ENCODE measurements around the gene NTN1. TPM values are rescaled to one million over a fixed set of nuclear protein-coding genes. Genes with fewer than 3 reads are reported as not detected.
A peak's percentile ranks its signal among the peaks of the same experiment; 100 is the strongest.

Gene NTN1
- total RNA-seq (2012; rRNA removed) (under 0.01 TPM in 1 of 2 replicates, not detected in the other), polyA plus RNA-seq (2012; rRNA removed) (0.07 and 0.11 TPM in 2 replicates), Bru-seq, nascent RNA (percentile 18 among the genes with signal in this experiment), BruChase-seq, experiment 1, labeled RNA remaining after a 6-hour chase (percentile 29 among the genes with signal in this experiment), BruChase-seq, experiment 2, labeled RNA remaining after a 2-hour chase (percentile 27 among the genes with signal in this experiment)
- 0.02 and 0.11 TPM in 2 replicates for polyA plus RNA-seq (2012; cell fraction: cytosol; rRNA removed)
- polyA plus RNA-seq (2012; cell fraction: nucleus; rRNA removed; ENCODE audit: low replicate concordance): 0.08 TPM in 2 replicates
- long read RNA-seq: 0 reads

GRCh38 chr17:9021158-9021991 lies at the start of gene NTN1:
NTN1 (plus strand) TSS chr17:9021510; CDS start chr17:9022374, 864 bp downstream.
- Histone ChIP-seq H3K9me1 (ENCODE audit: insufficient read depth, low read length) (no peaks in the 10 kb centered on the region), H3K9ac (ENCODE audit: low read depth, low read length) (no peak within 1 kb of the TSS), H4K91ac (ENCODE audit: insufficient read depth, low read depth, low read length) (no peak within 1 kb of the TSS), H3K4me1 (ENCODE audit: control insufficient read depth, insufficient read depth, low read length) (no peaks in the 10 kb centered on the region), H3K27me3 (ENCODE audit: control insufficient read depth, insufficient read depth, low read length) (peaks cover 45% of the 10 kb centered on the region), H2BK15ac (ENCODE audit: low read depth, low read length) (no peak within 1 kb of the TSS), H2AFZ (replicated peaks; ENCODE audit: low read length, poor library complexity) (peak within 1 kb of the TSS; percentile 79), H3K36me3 (ENCODE audit: control insufficient read depth, insufficient read depth, low read length) (no peaks in the 10 kb centered on the region), H3K23ac (ENCODE audit: low read depth, low read length) (no peak within 1 kb of the TSS), H2AK9ac (replicated peaks; ENCODE audit: low read depth, low read length, poor library complexity) (peak within 1 kb of the TSS; percentile 55), H3K79me1 (ENCODE audit: low read depth in 1 of 2, low read length in 2 of 2) (no peaks in the 10 kb centered on the region), H4K8ac (ENCODE audit: low read depth in 2 of 2, low read length in 2 of 2) (no peak within 1 kb of the TSS), H2AK5ac (ENCODE audit: low read depth, low read length) (no peak within 1 kb of the TSS), H3K14ac (replicated peaks; ENCODE audit: low read depth, low read length) (no peak within 1 kb of the TSS), H3K18ac (ENCODE audit: low read depth, low read length) (no peak within 1 kb of the TSS), H3K56ac (ENCODE audit: extremely low read depth, insufficient read depth, low read length) (no peak within 1 kb of the TSS), H2BK20ac (ENCODE audit: low read depth, low read length) (no peak within 1 kb of the TSS), H3K9me3 (ENCODE audit: control insufficient read depth, insufficient read depth, low read length) (peaks cover 8% of the 10 kb centered on the region; the same call in 1 of the 2 replicates), H3K4me2 (ENCODE audit: low read depth, low read length) (peak within 1 kb of the TSS; percentile 63; the same call in 1 of the 2 replicates), H2BK120ac (ENCODE audit: low read depth, low read length) (no peak within 1 kb of the TSS), H3K4me3 (ENCODE audit: insufficient read depth, low read depth, low read length) (peak within 1 kb of the TSS; percentile 42), H2BK5ac (ENCODE audit: low read depth, low read length, poor library complexity, severe bottlenecking) (no peak within 1 kb of the TSS), H4K20me1 (ENCODE audit: insufficient read depth, low read length) (no peaks in the 10 kb centered on the region), H3K27ac (ENCODE audit: insufficient read depth, low read length) (no peak within 1 kb of the TSS), H3K4ac (ENCODE audit: low read depth, low read length) (no peak within 1 kb of the TSS), H4K5ac (ENCODE audit: low read depth, low read length) (no peak within 1 kb of the TSS)
- no TSS peak for BruUV-seq (replicated peaks)
- POLR2A ChIA-PET (ENCODE audit: unreplicated experiment): no interaction called here
- CTCF ChIA-PET: interaction anchor here (1.1 kb wide), 1 partner anchor 270 kb away, joined by 4 read pairs; no protein-coding TSS in a partner anchor
- intact Hi-C loops (cut with micrococcal nuclease) (loop anchor here (10.0 kb wide), 1 partner anchor 273 kb away; no protein-coding TSS in a partner anchor), dilution Hi-C loops (cut with HindIII; ENCODE audit: low sequenced_read_pairs, unreplicated experiment) (no loop called here), in situ Hi-C loops (cut with MboI; ENCODE audit: low sequenced_read_pairs) (no loop called here)
- ATAC-seq (ENCODE audit: low read depth): peak; percentile 75
- peak; percentile 13 for DNase-seq
- 2% methylated on average over 37 of the region's 111 CpGs; no CpG with 5 or more reads in 1 of the 2 experiments for WGBS, 2 experiments (ENCODE audit: extremely low coverage in 2 of 2, insufficient read length in 1 of 2)
- TF ChIP-seq SMC3 (IDR thresholded peaks at IDR 0.05; ENCODE audit: low read depth, low read length): no peak
- no peak for TF ChIP-seq FOS (IDR thresholded peaks at IDR 0.05; ENCODE audit: low read depth, low read length)
- no peak for TF ChIP-seq MAZ (IDR thresholded peaks at IDR 0.05; ENCODE audit: borderline replicate concordance, low read depth, low read length)
- TF ChIP-seq POLR2A (IDR thresholded peaks at IDR 0.05; ENCODE audit: low read depth, low read length): no peak
- TF ChIP-seq BHLHE40 (IDR thresholded peaks at IDR 0.05; ENCODE audit: low read depth, low read length): no peak
- no peak for TF ChIP-seq NFE2L2 (IDR thresholded peaks at IDR 0.05; ENCODE audit: low read depth, low read length)
- TF ChIP-seq USF2 (IDR thresholded peaks at IDR 0.05; ENCODE audit: low read depth, low read length): no peak
- no peak for TF ChIP-seq MAFK (IDR thresholded peaks at IDR 0.05; ENCODE audit: low read depth, low read length)
- TF ChIP-seq RAD21 (IDR thresholded peaks at IDR 0.05; ENCODE audit: low read length): no peak
- no peak for TF ChIP-seq RCOR1 (IDR thresholded peaks at IDR 0.05; ENCODE audit: insufficient replicate concordance, low read length)
- TF ChIP-seq CEBPB (IDR thresholded peaks at IDR 0.05; ENCODE audit: low read depth, low read length): no peak
- no peak for TF ChIP-seq CTCF (conservative IDR thresholded peaks at IDR 0.05; ENCODE audit: low read depth, low read length)
- TF ChIP-seq ELK1 (IDR thresholded peaks at IDR 0.05; ENCODE audit: borderline replicate concordance, low read depth, low read length): no peak
